Tibial artery (tissue), 4 donors: Measurements from ENCODE around the gene EEPD1.

Experiments used
- DNase-seq, 2 donors: peaks; one replicate each; pipeline ENCODE4 v3.0.0-alpha.2; 2019
- H3K27ac ChIP-seq, 2 donors: fragments of 200-600 bp; sonication (generic) in 1 of 2; 1 replicate in 1 of 2; 2 replicates in 1 of 2; pipeline ENCODE4 v1.5.1; 2018 to 2019; ENCODE audit warnings: mild to moderate bottlenecking in 1 of 2
- H3K27me3 ChIP-seq, 2 donors: fragments of 200-600 bp; sonication (generic) in 1 of 2; one replicate each; pipeline versions ENCODE4 v1.5.1 to v1.6.0; 2016 to 2019
- H3K36me3 ChIP-seq, 3 donors: fragments of 200-600 bp; sonication (generic) in 2 of 3; one replicate each; pipeline ENCODE4 v1.5.1; 2016 to 2019; ENCODE audit warnings: mild to moderate bottlenecking in 2 of 3
- H3K4me1 ChIP-seq, 4 donors: fragments of 200-600 bp; sonication (generic) in 2 of 4; 1 replicate in 3 of 4; 2 replicates in 1 of 4; pipeline ENCODE4 v1.5.1; 2016 to 2019
- H3K4me3 ChIP-seq, 2 donors: fragments of 200-600 bp; sonication (generic) in 1 of 2; 1 replicate in 1 of 2; 2 replicates in 1 of 2; pipeline ENCODE4 v1.5.1; 2018 to 2019; ENCODE audit warnings: mild to moderate bottlenecking in 2 of 2
- H3K9me3 ChIP-seq, 3 donors: fragments of 200-600 bp; sonication (generic) in 1 of 3; one replicate each; pipeline ENCODE4 v1.5.1; 2016 to 2019
- intact Hi-C: fragments of 100-400 bp; cut with DNase I; formaldehyde crosslinking; loops from one replicate; pipeline ENCODE4 v1.15.0; 2023; ENCODE audit warnings: low total_unique reads
- TF ChIP-seq, protein P1 (sequence below), 2 experiments: fragments of 200-600 bp in 1 of 2; fragments of 450-650 bp in 1 of 2; IDR thresholded peaks; one replicate each; pipeline ENCODE4 v1.5.1; 2017 to 2019; ENCODE audit warnings: antibody characterized with exemption in 2 of 2, mild to moderate bottlenecking in 1 of 2, moderate library complexity in 1 of 2

Gene EEPD1

DNA sequence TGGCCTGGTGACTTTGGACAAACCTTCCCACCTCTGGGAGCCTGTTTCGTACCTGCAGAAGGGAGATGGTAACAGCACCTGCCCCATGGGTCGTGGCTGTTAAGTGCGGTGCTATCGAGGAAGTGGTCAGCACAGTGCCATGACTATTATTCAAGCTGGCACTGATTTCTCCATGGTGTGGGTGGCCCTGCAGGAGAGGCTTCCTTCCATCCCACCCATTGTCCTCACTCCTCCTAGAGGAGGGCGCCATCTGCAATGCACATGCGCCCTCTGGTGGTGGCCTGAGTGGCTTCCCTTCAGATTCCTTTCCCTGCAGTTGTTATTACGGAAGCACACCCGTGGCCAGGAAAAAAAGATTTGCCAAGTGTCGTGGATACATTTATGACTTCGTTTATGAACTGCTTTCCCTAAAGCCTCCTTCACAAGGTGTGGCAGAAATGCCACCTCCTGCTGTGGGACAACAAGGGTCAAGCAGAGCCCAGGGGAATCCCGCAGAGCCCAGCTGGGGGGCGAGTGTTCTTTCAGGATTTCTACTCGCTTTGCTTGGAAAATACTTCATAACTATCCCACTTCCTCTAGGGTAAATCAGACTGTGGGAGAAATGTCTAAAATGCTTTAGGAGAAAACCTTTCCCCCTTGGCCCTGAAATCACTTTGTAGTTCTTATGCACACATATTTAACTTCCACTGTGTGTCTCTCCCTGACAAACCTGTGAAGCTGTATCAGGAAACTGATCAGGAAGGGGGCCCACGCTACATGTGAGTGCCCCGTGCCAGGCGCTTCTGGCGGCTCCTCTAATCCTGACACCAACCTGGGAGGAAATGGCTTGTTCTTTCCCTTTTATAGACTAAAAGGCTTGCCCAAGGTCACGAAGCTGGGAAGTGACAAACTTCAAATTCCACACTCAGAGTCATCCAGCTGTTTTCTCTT, 138.6 kb downstream of the EEPD1 start:
- H3K9me3 ChIP-seq = no peaks in the 10 kb centered on the region
- intact Hi-C loops = loop anchor here (2.0 to 10.0 kb wide), 2 partner anchors 157 to 307 kb away; no protein-coding TSS in a partner anchor
- DNase-seq = peak; percentile 89 to 91
- peaks cover 8 to 9% (median 9%) of the 10 kb centered on the region in 3 donors for H3K36me3 ChIP-seq
- TF ChIP-seq, protein P1, sequence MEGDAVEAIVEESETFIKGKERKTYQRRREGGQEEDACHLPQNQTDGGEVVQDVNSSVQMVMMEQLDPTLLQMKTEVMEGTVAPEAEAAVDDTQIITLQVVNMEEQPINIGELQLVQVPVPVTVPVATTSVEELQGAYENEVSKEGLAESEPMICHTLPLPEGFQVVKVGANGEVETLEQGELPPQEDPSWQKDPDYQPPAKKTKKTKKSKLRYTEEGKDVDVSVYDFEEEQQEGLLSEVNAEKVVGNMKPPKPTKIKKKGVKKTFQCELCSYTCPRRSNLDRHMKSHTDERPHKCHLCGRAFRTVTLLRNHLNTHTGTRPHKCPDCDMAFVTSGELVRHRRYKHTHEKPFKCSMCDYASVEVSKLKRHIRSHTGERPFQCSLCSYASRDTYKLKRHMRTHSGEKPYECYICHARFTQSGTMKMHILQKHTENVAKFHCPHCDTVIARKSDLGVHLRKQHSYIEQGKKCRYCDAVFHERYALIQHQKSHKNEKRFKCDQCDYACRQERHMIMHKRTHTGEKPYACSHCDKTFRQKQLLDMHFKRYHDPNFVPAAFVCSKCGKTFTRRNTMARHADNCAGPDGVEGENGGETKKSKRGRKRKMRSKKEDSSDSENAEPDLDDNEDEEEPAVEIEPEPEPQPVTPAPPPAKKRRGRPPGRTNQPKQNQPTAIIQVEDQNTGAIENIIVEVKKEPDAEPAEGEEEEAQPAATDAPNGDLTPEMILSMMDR (IDR thresholded peaks at IDR 0.05) = peak; percentile 96 to 98
- H3K27me3 ChIP-seq = no peaks in the 10 kb centered on the region
- peak overlapping the region; percentile 29 to 43 for H3K4me3 ChIP-seq
- peak overlapping the region; percentile 80 to 87 for H3K27ac ChIP-seq
- H3K4me1 ChIP-seq = peaks cover 0 to 32% (median 16%) of the 10 kb centered on the region in 4 donors

DNA sequence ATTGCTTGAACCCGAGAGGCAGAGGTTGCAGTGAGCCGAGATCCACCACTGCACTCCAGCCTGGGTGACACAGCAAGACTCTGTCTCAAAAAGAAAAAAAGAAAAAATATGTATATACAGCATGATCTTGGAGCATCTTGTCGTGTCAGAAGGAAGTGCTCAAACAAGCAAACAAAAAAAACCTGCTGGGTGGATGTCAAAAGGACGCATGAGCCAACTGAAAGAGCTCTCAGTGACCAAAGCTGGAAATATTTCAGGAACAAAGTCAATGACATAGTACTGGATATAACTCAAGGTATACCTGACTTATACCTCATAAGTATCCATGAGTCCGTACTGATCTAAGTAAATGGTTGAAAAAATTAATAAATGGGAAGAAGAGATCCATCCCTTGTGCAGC, 142.0 kb downstream of the EEPD1 start:
- TF ChIP-seq, protein P1 (IDR thresholded peaks at IDR 0.05) = no peak
- Histone ChIP-seq H3K36me3 (peaks cover 0 to 29% (median 18%) of the 10 kb centered on the region in 3 donors), H3K27ac (no peak overlapping the region), H3K9me3 (no peaks in the 10 kb centered on the region), H3K4me1 (peaks cover 0 to 25% (median 15%) of the 10 kb centered on the region in 4 donors), H3K27me3 (no peaks in the 10 kb centered on the region), H3K4me3 (no peak overlapping the region)
- no peak for DNase-seq
- intact Hi-C loops = loop anchor here (10.0 kb wide), 1 partner anchor 160 kb away; no protein-coding TSS in a partner anchor

DNA sequence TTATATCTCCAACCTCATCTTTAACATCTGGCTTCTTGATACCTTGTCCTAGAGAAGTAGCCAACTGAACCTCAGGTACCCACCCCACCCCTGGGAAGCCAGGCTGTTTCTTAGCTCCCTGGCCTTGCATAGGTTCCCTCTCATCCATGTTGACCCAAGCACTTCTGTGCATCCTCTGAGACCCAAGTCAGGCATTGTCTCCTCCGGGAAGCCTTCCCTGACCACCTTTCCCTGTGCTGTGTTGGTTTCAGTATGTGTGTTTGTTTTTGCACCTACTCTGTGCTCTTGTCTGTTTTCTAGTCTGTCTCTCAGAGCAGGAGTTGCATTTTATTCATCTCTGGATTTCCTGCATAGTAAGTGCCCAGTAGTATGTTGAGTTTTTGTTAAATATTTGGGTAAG, 143.2 kb downstream of the EEPD1 start:
- TF ChIP-seq, protein P1 (IDR thresholded peaks at IDR 0.05) = no peak
- peaks cover 0 to 22% (median 17%) of the 10 kb centered on the region in 4 donors for H3K4me1 ChIP-seq

DNA sequence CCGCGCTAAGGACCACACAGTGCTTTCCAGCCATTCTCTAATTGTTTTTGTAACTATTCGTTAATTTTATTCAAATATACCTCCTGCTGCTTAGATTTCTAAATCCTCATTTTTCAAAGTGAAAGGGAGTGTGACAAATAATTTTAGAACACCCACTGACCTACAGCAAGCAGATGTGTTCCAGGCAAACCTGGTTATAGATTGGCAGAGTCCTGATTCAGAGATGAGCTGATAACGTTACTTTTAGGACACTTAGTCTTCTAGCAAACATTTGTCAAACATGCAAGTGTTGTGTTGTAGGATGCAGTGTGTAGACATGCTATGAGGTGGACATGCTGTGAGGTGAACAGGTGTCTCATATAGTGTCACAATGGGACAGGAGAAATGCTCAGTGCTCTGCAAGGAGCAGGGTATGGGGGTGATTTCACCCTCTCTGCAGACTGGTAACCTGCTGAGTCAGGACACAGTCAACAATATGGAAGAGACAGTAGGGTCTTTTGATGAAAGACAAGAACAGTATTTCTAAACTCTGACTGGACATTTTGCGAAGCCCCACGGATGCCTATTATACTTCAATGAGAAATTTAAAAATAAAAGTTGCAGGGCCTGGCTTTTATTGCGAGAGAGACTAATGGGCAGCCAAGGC, 144.4 kb downstream of the EEPD1 start:
- H3K27me3 ChIP-seq = no peaks in the 10 kb centered on the region
- peaks cover 0 to 23% (median 19%) of the 10 kb centered on the region in 4 donors for H3K4me1 ChIP-seq
- H3K9me3 ChIP-seq = no peaks in the 10 kb centered on the region
- TF ChIP-seq, protein P1 (IDR thresholded peaks at IDR 0.05) = no peak
- no peak overlapping the region for H3K27ac ChIP-seq
- DNase-seq = peak in 1 of 2 donors; percentile 4
- H3K4me3 ChIP-seq = no peak overlapping the region
- intact Hi-C loops = loop anchor here (10.0 kb wide), 1 partner anchor 163 kb away; no protein-coding TSS in a partner anchor
- H3K36me3 ChIP-seq = peaks cover 0 to 34% (median 18%) of the 10 kb centered on the region in 3 donors

More for the DNA sequence above, 143.2 kb downstream of the EEPD1 start:
- DNase-seq = peak in 1 of 2 donors; percentile 46
- Histone ChIP-seq H3K9me3 (no peaks in the 10 kb centered on the region), H3K27me3 (no peaks in the 10 kb centered on the region), H3K36me3 (peaks cover 0 to 34% (median 18%) of the 10 kb centered on the region in 3 donors), H3K27ac (no peak overlapping the region), H3K4me3 (no peak overlapping the region)
- intact Hi-C loops = loop anchor here (10.0 kb wide), 1 partner anchor 161 kb away; no protein-coding TSS in a partner anchor

DNA sequence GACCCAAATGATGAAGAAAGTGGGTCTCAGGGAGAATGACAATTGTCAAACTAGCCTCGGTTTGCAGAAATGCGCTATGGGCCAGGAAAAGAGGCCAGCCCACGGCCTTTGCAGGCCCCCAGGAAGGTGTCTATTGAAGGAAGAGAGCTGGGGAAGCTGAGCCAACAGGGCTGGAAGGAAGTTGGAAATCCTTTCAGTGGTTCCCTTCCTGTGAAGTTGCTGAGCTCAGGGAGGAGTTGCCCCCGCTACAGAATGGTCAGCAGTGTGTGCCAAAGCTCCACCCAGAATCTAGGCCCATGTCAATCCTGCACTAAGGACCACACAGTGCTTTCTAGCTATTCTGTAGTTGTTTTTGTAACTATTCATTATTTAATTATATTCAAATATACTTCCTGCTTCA, 145.1 kb downstream of the EEPD1 start:
- intact Hi-C loops = loop anchor here (10.0 kb wide), 1 partner anchor 163 kb away; no protein-coding TSS in a partner anchor
- TF ChIP-seq, protein P1 (IDR thresholded peaks at IDR 0.05) = no peak
- H3K27me3 ChIP-seq = no peaks in the 10 kb centered on the region
- H3K4me3 ChIP-seq = no peak overlapping the region
- H3K27ac ChIP-seq = no peak overlapping the region
- no peaks in the 10 kb centered on the region for H3K9me3 ChIP-seq
- peaks cover 0 to 24% (median 22%) of the 10 kb centered on the region in 4 donors for H3K4me1 ChIP-seq
- DNase-seq = no peak
- H3K36me3 ChIP-seq = peaks cover 0 to 34% (median 18%) of the 10 kb centered on the region in 3 donors
